T-helper 17 cell (primary cell): Measurements from ENCODE around the gene MGLL. TPM values are rescaled to one million over a fixed set of nuclear protein-coding genes. Genes with fewer than 3 reads are reported as not detected.
"Not testable (repeated sequence)": the region's sequence is repeated elsewhere in the genome, so short reads cannot be mapped to it uniquely, and the experiment has no call there.

ENCODE experiments used
- ATAC-seq: fragments of 150-1000 bp; cut with Tn5 transposase; 2 replicates; pipeline ENCODE4 v1.10.0; 2021; ENCODE audit warnings: mild to moderate bottlenecking, moderate library complexity
- DNase-seq, 3 donors: peaks; one replicate each; pipeline versions ENCODE4 v3.0.0 to v3.0.0-alpha.2; 2020 to 2021
- H3K9me3 ChIP-seq: one replicate; pipeline ENCODE4 v1.7.0; 2013; ENCODE audit warnings: low read length, mild to moderate bottlenecking; ENCODE audit not compliant: control insufficient read depth, poor library complexity, severe bottlenecking
- H3K27ac Mint-ChIP-seq: one replicate; pipeline ENCODE4 v1.8.0; 2022; ENCODE audit warnings: mild to moderate bottlenecking, moderate library complexity, mixed read lengths
- H3K27me3 Mint-ChIP-seq: one replicate; pipeline ENCODE4 v1.8.0; 2022; ENCODE audit warnings: mixed read lengths
- H3K36me3 Mint-ChIP-seq: one replicate; pipeline ENCODE4 v1.8.0; 2022; ENCODE audit warnings: low read depth, mixed read lengths
- H3K4me1 Mint-ChIP-seq: one replicate; pipeline ENCODE4 v1.8.0; 2022; ENCODE audit warnings: mild to moderate bottlenecking, mixed read lengths
- H3K4me3 Mint-ChIP-seq: one replicate; pipeline ENCODE4 v1.8.0; 2022; ENCODE audit warnings: mild to moderate bottlenecking, moderate library complexity, mixed read lengths
- total RNA-seq, 4 donors: library from RNA in 2 of 4; stranded (reverse) in 2 of 4; gene quantifications; one replicate each; pipeline ENCODE4 v1.2.3 and lab custom pipeline; 2022 to 2026

MGLL gene
- total RNA-seq, 2 donors from 2014 or later = 3.3 to 28.7 TPM

- H3K9me3 ChIP-seq = no peaks in the 10 kb centered on the region
- DNase-seq (no peak), ATAC-seq (no peak)
- H3K27me3 Mint-ChIP-seq = peaks cover 2% of the 10 kb centered on the region
- no peaks in the 10 kb centered on the region for H3K4me1 Mint-ChIP-seq
- no peak overlapping the region for H3K27ac Mint-ChIP-seq
- no peak overlapping the region for H3K4me3 Mint-ChIP-seq
- peaks cover 2% of the 10 kb centered on the region for H3K36me3 Mint-ChIP-seq
These were observed 115.4 kb downstream of the MGLL start for GRCh38 chr3:127706785-127707351.

DNA sequence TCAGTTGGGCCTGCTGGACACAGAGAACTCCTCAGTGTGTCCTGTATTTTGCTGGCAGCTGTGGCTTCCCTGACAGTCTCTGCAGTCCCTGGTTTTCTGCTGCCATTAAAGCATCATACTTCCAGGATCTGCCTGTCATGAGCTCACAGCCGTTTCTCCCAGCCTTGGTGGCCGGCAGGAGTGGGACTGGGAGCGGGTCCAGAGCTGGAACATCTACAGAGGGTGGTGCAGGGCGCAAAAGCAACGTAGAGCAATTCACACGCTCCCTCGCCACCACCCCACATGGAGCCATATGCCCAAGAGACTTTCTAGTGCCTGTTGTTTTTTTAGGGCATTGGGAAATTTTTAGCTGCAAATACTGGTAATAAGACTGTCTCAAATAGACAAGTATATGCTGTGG lies 116.0 kb downstream of the MGLL start:
- no peak overlapping the region for H3K4me3 Mint-ChIP-seq
- no peak for ATAC-seq
- no peaks in the 10 kb centered on the region for H3K27me3 Mint-ChIP-seq
- no peak overlapping the region for H3K27ac Mint-ChIP-seq
- H3K36me3 Mint-ChIP-seq = peaks cover 2% of the 10 kb centered on the region
- no peaks in the 10 kb centered on the region for H3K4me1 Mint-ChIP-seq
- H3K9me3 ChIP-seq = no peaks in the 10 kb centered on the region
- no peak for DNase-seq

GRCh38 chr3:127704840-127705239 lies 117.5 kb downstream of the MGLL start:
- not testable (repeated sequence) for H3K4me3 Mint-ChIP-seq, H3K4me1 Mint-ChIP-seq, H3K36me3 Mint-ChIP-seq, ATAC-seq, H3K27ac Mint-ChIP-seq, H3K27me3 Mint-ChIP-seq, H3K9me3 ChIP-seq, DNase-seq

GRCh38 chr3:127702151-127702578 lies 120.2 kb downstream of the MGLL start:
- Mint-ChIP-seq H3K4me1 (no peaks in the 10 kb centered on the region), H3K36me3 (peaks cover 2% of the 10 kb centered on the region), H3K27me3 (no peaks in the 10 kb centered on the region), H3K4me3 (no peak overlapping the region), H3K27ac (no peak overlapping the region)
- DNase-seq (no peak), ATAC-seq (no peak)
- H3K9me3 ChIP-seq = no peaks in the 10 kb centered on the region

DNA sequence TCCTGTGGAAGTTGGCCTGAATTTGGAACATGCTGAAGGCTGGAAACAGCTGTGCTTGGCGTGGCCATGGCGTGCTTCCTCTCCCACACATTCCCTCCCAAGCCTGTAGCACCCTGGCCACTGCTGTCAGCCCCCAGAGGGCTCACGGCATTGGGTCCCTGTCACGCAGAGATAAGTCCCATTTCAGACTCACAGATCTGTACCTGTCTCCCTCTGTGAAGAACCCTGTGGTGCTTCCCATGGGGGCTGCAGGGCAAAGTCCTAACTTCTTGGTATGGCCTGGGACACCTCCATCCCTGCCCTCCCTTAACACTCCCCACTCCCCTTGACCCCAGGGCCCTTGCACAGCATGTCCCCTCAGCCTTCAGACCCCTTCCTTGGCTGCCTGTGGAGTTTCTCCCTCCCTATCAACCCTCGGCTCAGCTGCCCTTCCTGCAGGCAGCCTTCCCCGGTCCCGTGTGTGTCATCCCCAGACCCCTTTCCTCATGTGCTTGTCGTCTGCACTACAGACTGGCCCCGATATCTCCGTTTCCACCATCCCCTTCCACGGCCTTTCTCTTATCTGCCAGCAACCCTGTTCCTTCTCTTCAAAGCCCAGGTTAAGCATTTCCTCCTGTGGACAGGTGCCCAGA lies 120.9 kb downstream of the MGLL start:
- Mint-ChIP-seq H3K27ac (no peak overlapping the region), H3K4me3 (no peak overlapping the region), H3K27me3 (no peaks in the 10 kb centered on the region), H3K4me1 (no peaks in the 10 kb centered on the region), H3K36me3 (peaks cover 2% of the 10 kb centered on the region)
- DNase-seq (no peak), ATAC-seq (no peak)
- no peaks in the 10 kb centered on the region for H3K9me3 ChIP-seq

DNA sequence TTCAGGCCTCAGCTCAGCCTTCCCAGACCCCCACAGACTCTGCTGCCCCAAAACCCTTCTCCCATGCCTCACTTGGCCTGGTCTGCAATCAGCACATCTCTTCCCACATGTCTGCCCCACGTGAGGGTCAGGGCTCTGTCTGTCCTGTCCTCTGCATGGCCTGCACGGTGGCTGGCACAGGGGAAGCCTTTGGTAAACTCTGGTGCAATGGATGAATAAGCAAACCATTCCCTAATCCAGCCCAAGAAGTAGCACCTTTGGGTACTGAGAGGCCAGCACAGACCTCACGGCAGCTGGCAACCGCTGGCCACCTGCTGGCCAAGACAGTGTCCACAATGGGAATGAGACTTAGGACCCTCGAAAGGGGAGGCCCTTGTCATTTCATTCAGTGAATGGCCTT lies 121.9 kb downstream of the MGLL start:
- Mint-ChIP-seq H3K4me3 (no peak overlapping the region), H3K27me3 (no peaks in the 10 kb centered on the region), H3K36me3 (peaks cover 2% of the 10 kb centered on the region), H3K4me1 (no peaks in the 10 kb centered on the region), H3K27ac (no peak overlapping the region)
- no peak for DNase-seq
- no peak for ATAC-seq
- H3K9me3 ChIP-seq = no peaks in the 10 kb centered on the region

DNA sequence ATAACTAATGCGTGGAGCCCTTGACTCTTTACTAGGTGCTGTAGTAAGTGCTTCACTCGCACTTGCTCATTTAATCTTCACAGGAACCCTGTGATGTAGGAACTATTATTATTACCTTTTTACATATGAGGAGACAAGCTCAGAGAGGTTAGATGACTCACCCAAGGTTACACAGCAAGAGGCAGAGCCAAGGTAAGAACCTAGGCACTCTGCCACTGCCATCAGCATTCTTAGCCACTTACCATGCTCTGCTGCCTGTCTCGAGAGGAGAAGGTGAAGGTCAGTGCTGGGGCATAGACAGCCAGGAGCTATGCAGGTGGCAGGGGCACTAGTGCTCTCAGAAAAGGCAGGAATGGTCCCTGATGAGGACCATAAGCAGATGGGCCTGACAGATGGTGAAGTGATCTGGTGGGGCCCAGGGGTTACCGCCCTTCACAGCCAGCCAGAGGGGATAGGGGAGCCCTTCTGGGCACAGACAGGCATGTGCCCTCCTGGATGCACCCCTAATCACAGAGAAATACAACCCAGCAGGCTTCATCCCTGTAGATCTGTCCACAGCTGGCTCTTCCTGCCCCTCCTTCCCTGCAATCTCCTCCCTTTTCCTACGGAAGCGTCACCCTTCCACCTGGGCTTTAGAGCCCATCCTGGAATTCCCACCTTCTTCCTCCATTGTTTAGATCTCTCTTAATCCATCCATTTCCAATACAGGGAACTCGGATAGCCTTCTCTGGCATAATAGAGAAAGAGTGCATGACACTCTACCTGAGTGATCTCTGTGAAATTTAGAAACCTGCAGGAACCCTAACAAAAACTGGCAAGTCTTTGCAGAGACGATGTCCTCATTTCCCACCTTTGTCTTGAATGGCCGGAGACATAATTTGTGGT lies 122.7 kb downstream of the MGLL start:
- Mint-ChIP-seq H3K4me3 (no peak overlapping the region), H3K27ac (no peak overlapping the region), H3K27me3 (peaks cover 3% of the 10 kb centered on the region), H3K4me1 (no peaks in the 10 kb centered on the region), H3K36me3 (peaks cover 2% of the 10 kb centered on the region)
- no peaks in the 10 kb centered on the region for H3K9me3 ChIP-seq
- DNase-seq = no peak
- no peak for ATAC-seq

DNA sequence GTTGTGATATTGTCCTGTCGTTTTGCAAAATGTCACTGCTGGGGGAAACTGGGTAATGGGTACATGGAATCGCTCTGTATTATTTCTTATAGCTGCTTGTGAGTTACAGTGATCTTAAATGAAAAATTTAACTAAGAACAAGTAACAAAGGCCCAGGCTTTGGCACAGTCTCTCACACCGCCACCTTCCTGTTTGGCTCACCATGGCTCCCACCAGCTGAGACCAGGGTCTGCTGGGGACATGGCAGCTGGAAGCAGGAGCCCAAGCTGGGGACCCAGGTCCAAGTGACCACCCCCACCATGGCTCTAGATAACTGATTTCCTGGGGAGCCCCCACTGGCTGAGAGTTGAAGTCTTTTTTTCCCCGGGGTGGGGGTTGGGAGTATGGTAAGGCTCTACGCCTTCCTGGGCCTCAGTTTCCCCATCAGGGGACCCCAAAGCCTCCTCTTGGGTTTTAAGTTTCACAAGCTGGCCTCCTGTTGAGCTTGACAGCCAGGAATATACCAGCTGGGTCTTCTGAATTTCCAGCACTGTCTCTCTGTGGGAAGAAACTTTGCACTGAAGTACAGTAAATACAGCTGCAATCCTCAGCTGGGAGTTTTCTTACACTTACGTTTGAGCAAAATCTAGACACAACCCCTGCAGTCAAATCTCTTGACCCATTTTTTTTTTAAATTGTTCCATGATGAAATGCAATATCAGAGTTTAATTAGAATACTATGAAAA lies 123.5 kb downstream of the MGLL start:
- Mint-ChIP-seq H3K27me3 (peaks cover 6% of the 10 kb centered on the region), H3K27ac (no peak overlapping the region), H3K4me3 (no peak overlapping the region), H3K4me1 (no peaks in the 10 kb centered on the region), H3K36me3 (peaks cover 2% of the 10 kb centered on the region)
- no peaks in the 10 kb centered on the region for H3K9me3 ChIP-seq
- DNase-seq (no peak), ATAC-seq (no peak)

- H3K36me3 Mint-ChIP-seq = peaks cover under 1% of the 10 kb centered on the region
- no peaks in the 10 kb centered on the region for H3K9me3 ChIP-seq
- H3K4me3 Mint-ChIP-seq = no peak overlapping the region
- peaks cover 6% of the 10 kb centered on the region for H3K27me3 Mint-ChIP-seq
- no peak overlapping the region for H3K27ac Mint-ChIP-seq
- ATAC-seq = no peak
- no peak for DNase-seq
- peaks cover 2% of the 10 kb centered on the region for H3K4me1 Mint-ChIP-seq
These were observed 124.0 kb downstream of the MGLL start for GRCh38 chr3:127698286-127698685.

DNA sequence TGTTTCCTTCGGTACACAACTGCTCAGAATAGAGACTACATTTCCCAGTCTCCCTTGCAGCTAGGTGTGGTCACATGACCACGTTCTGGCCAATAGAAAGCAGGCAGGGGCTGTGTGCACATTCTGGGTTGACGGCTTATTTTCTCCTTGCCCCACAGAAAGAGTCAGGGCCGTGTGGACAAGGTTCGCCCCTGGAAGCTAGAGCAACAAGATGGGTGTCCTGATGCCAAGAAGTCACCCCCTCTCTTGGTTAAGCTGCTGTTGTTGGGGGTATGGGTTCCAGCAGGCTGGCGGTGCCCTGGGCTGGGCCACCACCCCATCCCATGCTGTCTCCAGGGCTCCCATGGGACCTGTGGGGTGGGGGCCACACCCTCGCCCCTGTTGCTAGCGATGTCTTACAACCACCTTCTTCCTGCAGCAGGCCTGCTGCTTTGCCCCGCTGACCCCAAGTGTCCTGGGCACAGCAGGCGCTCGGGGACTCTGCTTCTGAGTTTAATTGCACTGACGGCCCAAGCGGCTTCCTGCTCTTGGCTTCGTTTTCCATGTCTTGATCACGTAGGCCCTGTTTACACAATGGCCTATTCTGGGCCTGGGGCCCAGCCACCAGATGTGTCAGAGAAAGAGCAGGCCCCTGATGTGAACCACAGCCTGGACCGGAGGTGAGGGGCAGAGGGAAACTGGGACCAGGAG lies 124.6 kb downstream of the MGLL start:
- DNase-seq (peak in 1 of 3 donors; percentile 26), ATAC-seq (peak; percentile 83)
- H3K9me3 ChIP-seq = no peaks in the 10 kb centered on the region
- Mint-ChIP-seq H3K27ac (no peak overlapping the region), H3K36me3 (peaks cover 2% of the 10 kb centered on the region), H3K27me3 (peaks cover 6% of the 10 kb centered on the region), H3K4me3 (no peak overlapping the region), H3K4me1 (peaks cover 4% of the 10 kb centered on the region)

- Mint-ChIP-seq H3K27ac (no peak overlapping the region), H3K27me3 (peaks cover 6% of the 10 kb centered on the region), H3K4me3 (no peak overlapping the region), H3K4me1 (peaks cover 4% of the 10 kb centered on the region), H3K36me3 (peaks cover 2% of the 10 kb centered on the region)
- peak; percentile 26 to 33 (median 31) for DNase-seq
- H3K9me3 ChIP-seq = no peaks in the 10 kb centered on the region
- ATAC-seq = peak; percentile 75
These were observed 127.7 kb downstream of the MGLL start for GRCh38 chr3:127694467-127695215.

GRCh38 chr3:127693336-127693843 lies 128.9 kb downstream of the MGLL start:
- peaks cover 4% of the 10 kb centered on the region for H3K4me1 Mint-ChIP-seq
- peak overlapping the region; percentile 32 for H3K27ac Mint-ChIP-seq
- H3K9me3 ChIP-seq = no peaks in the 10 kb centered on the region
- DNase-seq (no peak), ATAC-seq (no peak)
- H3K4me3 Mint-ChIP-seq = no peak overlapping the region
- peaks cover 6% of the 10 kb centered on the region for H3K27me3 Mint-ChIP-seq
- H3K36me3 Mint-ChIP-seq = peaks cover 2% of the 10 kb centered on the region
